ENCODE measurements around the gene FKBP1A.

GRCh38 chr20:1388741-1389483, 3.9 kb downstream of the FKBP1A start:
- TF ChIP-seq CTCF (IDR thresholded peaks at IDR 0.05; ENCODE audit: poor library complexity) (no peak), EZH2 (IDR thresholded peaks at IDR 0.05; ENCODE audit: borderline replicate concordance) (no peak), EZH2phosphoT487 (IDR thresholded peaks at IDR 0.05; ENCODE audit: low read depth, severe bottlenecking, unreplicated experiment) (no peak)

Measured in hepatocyte (in vitro differentiated cells).